ENCODE measurements around the gene PHACTR3.

- TF ChIP-seq CTCF (IDR thresholded peaks at IDR 0.05) (no peak), POLR2A (IDR thresholded peaks at IDR 0.05) (no peak), EP300 (IDR thresholded peaks at IDR 0.05) (no peak)
Measured at GRCh38 chr20:59588236-59588855, 16.0 kb upstream of the PHACTR3 start.
